ENCODE data around the gene NFAT5.

DNA sequence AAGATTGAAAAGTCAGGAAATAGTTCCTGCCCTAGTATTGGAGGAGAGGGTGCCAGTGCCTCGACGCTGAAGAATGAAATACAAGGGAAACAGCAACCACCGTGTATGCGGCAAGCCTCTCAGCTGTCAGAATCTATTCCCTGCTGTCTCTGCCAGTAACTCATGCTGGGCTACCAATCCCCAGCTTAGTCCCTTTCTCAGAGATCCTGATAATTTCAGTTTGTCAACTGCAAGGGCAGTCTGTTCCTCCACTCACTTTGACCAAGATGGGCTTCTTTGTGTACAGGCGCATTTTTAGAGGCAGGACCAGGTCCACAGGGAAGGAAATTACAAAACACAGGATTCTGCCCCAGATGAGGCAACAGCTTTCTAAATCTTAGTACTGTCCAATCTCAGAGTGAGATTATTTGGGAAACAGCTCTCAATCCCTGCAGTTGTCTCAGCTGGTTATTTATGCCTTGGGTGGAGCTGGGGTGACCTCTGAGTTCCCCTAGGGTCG, 159.3 kb downstream of the NFAT5 start:
- TF ChIP-seq, protein P1, sequence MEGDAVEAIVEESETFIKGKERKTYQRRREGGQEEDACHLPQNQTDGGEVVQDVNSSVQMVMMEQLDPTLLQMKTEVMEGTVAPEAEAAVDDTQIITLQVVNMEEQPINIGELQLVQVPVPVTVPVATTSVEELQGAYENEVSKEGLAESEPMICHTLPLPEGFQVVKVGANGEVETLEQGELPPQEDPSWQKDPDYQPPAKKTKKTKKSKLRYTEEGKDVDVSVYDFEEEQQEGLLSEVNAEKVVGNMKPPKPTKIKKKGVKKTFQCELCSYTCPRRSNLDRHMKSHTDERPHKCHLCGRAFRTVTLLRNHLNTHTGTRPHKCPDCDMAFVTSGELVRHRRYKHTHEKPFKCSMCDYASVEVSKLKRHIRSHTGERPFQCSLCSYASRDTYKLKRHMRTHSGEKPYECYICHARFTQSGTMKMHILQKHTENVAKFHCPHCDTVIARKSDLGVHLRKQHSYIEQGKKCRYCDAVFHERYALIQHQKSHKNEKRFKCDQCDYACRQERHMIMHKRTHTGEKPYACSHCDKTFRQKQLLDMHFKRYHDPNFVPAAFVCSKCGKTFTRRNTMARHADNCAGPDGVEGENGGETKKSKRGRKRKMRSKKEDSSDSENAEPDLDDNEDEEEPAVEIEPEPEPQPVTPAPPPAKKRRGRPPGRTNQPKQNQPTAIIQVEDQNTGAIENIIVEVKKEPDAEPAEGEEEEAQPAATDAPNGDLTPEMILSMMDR (IDR thresholded peaks at IDR 0.05), result no peak
- no peak for TF ChIP-seq ZFX (IDR thresholded peaks at IDR 0.05; ENCODE audit: borderline replicate concordance)

Measured in 22Rv1 (cell line).